OCI-LY7 (cell line): Measurements from ENCODE around the gene FBXW11. TPM values are rescaled to one million over a fixed set of nuclear protein-coding genes. Genes with fewer than 3 reads are reported as not detected.

ENCODE experiments used
- BruUV-seq: library from RNA; stranded (reverse); fragments of 400-500 nt; replicated peaks from 2 replicates; lab custom pipeline; 2021; lab: Mats Ljungman, UMichigan
- CTCF ChIA-PET: fragments of 300-600 bp; sonication (Branson Sonifier 250); formaldehyde crosslinking; loops from one replicate; lab custom pipeline; 2022; ENCODE audit warnings: antibody characterized with exemption; ENCODE audit not compliant: unreplicated experiment; lab: Charles Lee
- POLR2A ChIA-PET: fragments of 300-600 bp; sonication (Branson Sonifier 250); formaldehyde crosslinking; loops from one replicate; lab custom pipeline; 2022; ENCODE audit warnings: antibody characterized with exemption; lab: Charles Lee
- DNase-seq: peaks from one replicate; pipeline ENCODE4 v3.0.0-alpha.2; 2015; ENCODE audit warnings: low spot score
- H2AFZ ChIP-seq: fragments of 200-600 bp; sonication (generic), shearing (Covaris generic); 2 replicates; pipeline ENCODE4 v1.6.1; 2014; ENCODE audit warnings: mild to moderate bottlenecking, antibody characterized with exemption, low read length, moderate library complexity
- H3K27ac ChIP-seq: fragments of 200-600 bp; sonication (generic); 2 replicates; pipeline ENCODE4 v1.5.1; 2014; ENCODE audit warnings: mixed run types, low read depth, mild to moderate bottlenecking, moderate library complexity, low read length, inconsistent platforms; ENCODE audit not compliant: poor library complexity, severe bottlenecking
- H3K36me3 ChIP-seq: fragments of 200-600 bp; sonication (generic); 2 replicates; pipeline ENCODE4 v1.6.1; 2014; ENCODE audit warnings: mild to moderate bottlenecking, antibody characterized with exemption, low read length, moderate library complexity, mixed read lengths; ENCODE audit not compliant: insufficient read depth
- H3K4me1 ChIP-seq: fragments of 200-600 bp; sonication (generic); 2 replicates; pipeline ENCODE4 v1.5.1; 2014; ENCODE audit warnings: mild to moderate bottlenecking, low read length; ENCODE audit not compliant: insufficient read depth, poor library complexity, severe bottlenecking
- H3K4me2 ChIP-seq: fragments of 200-600 bp; sonication (generic); 2 replicates; pipeline ENCODE4 v1.6.1; 2014; ENCODE audit warnings: mild to moderate bottlenecking, low read length
- H3K4me3 ChIP-seq: fragments of 200-600 bp; sonication (generic); 2 replicates; pipeline ENCODE4 v1.5.1; 2014; ENCODE audit warnings: mild to moderate bottlenecking, low read depth, low read length; ENCODE audit not compliant: poor library complexity, severe bottlenecking
- H3K79me2 ChIP-seq: fragments of 200-600 bp; sonication (generic); 2 replicates; pipeline ENCODE4 v1.6.1; 2016; ENCODE audit warnings: low read depth, mild to moderate bottlenecking, low read length, moderate library complexity, mixed read lengths; ENCODE audit not compliant: insufficient read depth
- H3K9me2 ChIP-seq: fragments of 200-600 bp; sonication (generic); 2 replicates; pipeline ENCODE4 v1.6.1; 2016; ENCODE audit warnings: mild to moderate bottlenecking, low read length, mixed read lengths; ENCODE audit not compliant: insufficient read depth
- H3K9me3 ChIP-seq: fragments of 200-600 bp; sonication (generic); 2 replicates; pipeline ENCODE4 v1.6.1; 2014; ENCODE audit warnings: mild to moderate bottlenecking, mixed run types, low read length, mixed read lengths
- H4K20me1 ChIP-seq: fragments of 200-600 bp; sonication (generic); 2 replicates; pipeline ENCODE4 v1.6.1; 2014; ENCODE audit warnings: mild to moderate bottlenecking, antibody characterized with exemption, low read length, moderate library complexity, mixed read lengths; ENCODE audit not compliant: insufficient read depth
- EZH2phosphoT487 ChIP-seq: fragments of 200-600 bp; sonication (generic); IDR thresholded peaks from 2 replicates; pipeline ENCODE4 v1.6.1; 2018; ENCODE audit warnings: low read depth, borderline replicate concordance, mild to moderate bottlenecking, mixed run types, antibody characterized with exemption, low read length, moderate library complexity, mixed read lengths
- intact Hi-C: fragments of 100-400 bp; cut with micrococcal nuclease; formaldehyde crosslinking; loops from one replicate; pipeline ENCODE4 v1.10.0; 2022; ENCODE audit not compliant: unreplicated experiment
- total RNA-seq, 2 experiments: library from RNA; depleted of rRNA in 1 of 2; stranded (reverse); fragments of >200 nt in 1 of 2; shearing (Covaris generic) in 1 of 2; gene quantifications; 2 replicates each; pipeline ENCODE4 v1.2.3, GENCODE V29; 2014 to 2022
- TF ChIP-seq, protein P1 (sequence below): fragments of 200-600 bp; sonication (generic); conservative IDR thresholded peaks from 2 replicates; pipeline ENCODE4 v1.5.1; 2014; ENCODE audit warnings: mild to moderate bottlenecking, antibody characterized with exemption, low read length, moderate library complexity, mixed read lengths

FBXW11 gene
- total RNA-seq, 2 experiments from 2014 or later: 33.0 to 51.5 TPM

DNA sequence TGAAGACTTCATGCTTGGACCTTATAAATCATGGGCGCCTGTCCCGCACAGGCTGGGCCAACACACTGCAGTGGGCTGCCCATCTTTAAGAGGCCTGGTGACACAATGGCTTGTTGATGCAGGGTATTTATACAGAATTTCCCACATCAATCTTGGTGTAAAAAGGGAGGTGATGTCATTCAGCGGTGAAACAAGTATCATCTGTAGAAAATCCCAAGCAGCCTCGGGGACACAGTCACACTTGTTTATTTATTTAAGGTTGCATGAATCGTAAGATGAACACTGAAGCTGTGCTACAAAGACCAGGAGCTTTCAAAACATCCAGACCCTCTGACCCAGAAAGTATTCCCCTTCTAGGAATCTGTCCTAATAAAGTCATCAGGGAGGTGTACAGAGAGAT lies 180.3 kb downstream of the FBXW11 start:
- Histone ChIP-seq H4K20me1 (no peaks in the 10 kb centered on the region), H3K4me1 (no peaks in the 10 kb centered on the region), H3K9me2 (no peaks in the 10 kb centered on the region), H3K79me2 (no peaks in the 10 kb centered on the region), H2AFZ (no peak overlapping the region), H3K4me2 (no peak overlapping the region), H3K27ac (no peak overlapping the region), H3K9me3 (no peaks in the 10 kb centered on the region), H3K4me3 (no peak overlapping the region), H3K36me3 (no peaks in the 10 kb centered on the region)
- no TSS peak for BruUV-seq
- ChIA-PET CTCF (interaction anchor here (0.6 kb wide), 1 partner anchor 11 kb away, joined by 3 read pairs; no protein-coding TSS in a partner anchor), POLR2A (no interaction called here)
- no peak for TF ChIP-seq EZH2phosphoT487
- TF ChIP-seq, protein P1, sequence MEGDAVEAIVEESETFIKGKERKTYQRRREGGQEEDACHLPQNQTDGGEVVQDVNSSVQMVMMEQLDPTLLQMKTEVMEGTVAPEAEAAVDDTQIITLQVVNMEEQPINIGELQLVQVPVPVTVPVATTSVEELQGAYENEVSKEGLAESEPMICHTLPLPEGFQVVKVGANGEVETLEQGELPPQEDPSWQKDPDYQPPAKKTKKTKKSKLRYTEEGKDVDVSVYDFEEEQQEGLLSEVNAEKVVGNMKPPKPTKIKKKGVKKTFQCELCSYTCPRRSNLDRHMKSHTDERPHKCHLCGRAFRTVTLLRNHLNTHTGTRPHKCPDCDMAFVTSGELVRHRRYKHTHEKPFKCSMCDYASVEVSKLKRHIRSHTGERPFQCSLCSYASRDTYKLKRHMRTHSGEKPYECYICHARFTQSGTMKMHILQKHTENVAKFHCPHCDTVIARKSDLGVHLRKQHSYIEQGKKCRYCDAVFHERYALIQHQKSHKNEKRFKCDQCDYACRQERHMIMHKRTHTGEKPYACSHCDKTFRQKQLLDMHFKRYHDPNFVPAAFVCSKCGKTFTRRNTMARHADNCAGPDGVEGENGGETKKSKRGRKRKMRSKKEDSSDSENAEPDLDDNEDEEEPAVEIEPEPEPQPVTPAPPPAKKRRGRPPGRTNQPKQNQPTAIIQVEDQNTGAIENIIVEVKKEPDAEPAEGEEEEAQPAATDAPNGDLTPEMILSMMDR: no peak
- intact Hi-C loops: no loop called here
- DNase-seq: no peak

DNA sequence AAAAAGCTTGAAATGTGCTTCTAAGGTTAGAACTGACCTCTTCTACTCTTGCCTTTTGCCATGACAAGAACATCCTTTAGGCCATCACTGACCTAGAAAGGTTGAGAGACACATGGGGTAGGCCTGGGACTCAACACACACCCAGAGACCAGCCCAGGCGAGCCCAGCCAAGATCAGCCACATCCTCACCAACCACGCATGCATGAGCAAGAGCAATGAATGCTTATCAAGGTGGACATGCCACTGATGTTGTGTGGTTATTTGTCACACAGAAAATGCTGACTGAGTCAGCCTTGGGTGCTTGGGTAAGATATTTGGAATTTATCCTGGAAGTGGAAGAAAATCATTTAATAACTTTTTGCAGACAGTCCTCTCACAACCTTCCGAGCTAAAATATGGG lies 181.4 kb downstream of the FBXW11 start:
- Histone ChIP-seq H4K20me1 (no peaks in the 10 kb centered on the region), H3K36me3 (no peaks in the 10 kb centered on the region), H3K4me1 (no peaks in the 10 kb centered on the region), H2AFZ (no peak overlapping the region), H3K79me2 (no peaks in the 10 kb centered on the region), H3K27ac (no peak overlapping the region), H3K4me3 (no peak overlapping the region), H3K9me2 (no peaks in the 10 kb centered on the region), H3K9me3 (no peaks in the 10 kb centered on the region), H3K4me2 (no peak overlapping the region)
- CTCF ChIA-PET: interaction anchor here (0.6 kb wide), 1 partner anchor 113 kb away, joined by 4 read pairs; no protein-coding TSS in a partner anchor
- BruUV-seq: no TSS peak
- TF ChIP-seq, protein P1: no peak
- TF ChIP-seq EZH2phosphoT487: no peak
- intact Hi-C loops: no loop called here
- DNase-seq: no peak
- POLR2A ChIA-PET: no interaction called here

DNA sequence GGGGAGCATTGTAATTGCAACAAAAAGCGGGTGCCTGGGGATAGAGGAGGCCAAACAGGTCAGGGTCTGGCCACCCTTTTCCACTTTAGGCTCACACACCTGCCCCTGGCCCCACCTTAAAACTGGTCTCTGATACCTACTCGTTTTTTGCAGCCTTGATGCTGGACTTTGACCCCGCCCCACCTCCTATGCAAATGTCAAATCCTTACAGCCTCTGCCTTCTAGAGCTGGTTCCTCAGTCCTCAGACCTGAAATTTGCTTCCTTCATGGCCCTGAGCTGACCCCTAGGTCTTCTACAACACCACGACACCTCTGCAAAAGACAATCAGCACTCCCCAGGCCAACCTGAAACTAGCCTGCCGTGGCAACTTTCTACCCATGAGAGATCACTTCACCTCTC lies 183.2 kb downstream of the FBXW11 start:
- no peaks in the 10 kb centered on the region for H4K20me1 ChIP-seq
- POLR2A ChIA-PET: no interaction called here
- H2AFZ ChIP-seq: no peak overlapping the region
- no peaks in the 10 kb centered on the region for H3K4me1 ChIP-seq
- DNase-seq: no peak
- intact Hi-C loops: no loop called here
- H3K4me2 ChIP-seq: no peak overlapping the region
- CTCF ChIA-PET: no interaction called here
- no peaks in the 10 kb centered on the region for H3K79me2 ChIP-seq
- no peaks in the 10 kb centered on the region for H3K9me3 ChIP-seq
- BruUV-seq: no TSS peak
- H3K36me3 ChIP-seq: no peaks in the 10 kb centered on the region
- TF ChIP-seq EZH2phosphoT487: no peak
- TF ChIP-seq, protein P1: no peak
- H3K9me2 ChIP-seq: no peaks in the 10 kb centered on the region
- no peak overlapping the region for H3K4me3 ChIP-seq
- no peak overlapping the region for H3K27ac ChIP-seq
